OCI-LY7 (cell line): ENCODE data around the gene ACOXL.

ENCODE experiments used
- CTCF ChIP-seq: fragments of 200-600 bp; sonication (generic); conservative IDR thresholded peaks from 2 replicates; pipeline ENCODE4 v1.5.1; 2014; ENCODE audit warnings: mild to moderate bottlenecking, antibody characterized with exemption, low read length, moderate library complexity, mixed read lengths
- EZH2phosphoT487 ChIP-seq: fragments of 200-600 bp; sonication (generic); IDR thresholded peaks from 2 replicates; pipeline ENCODE4 v1.6.1; 2018; ENCODE audit warnings: low read depth, borderline replicate concordance, mild to moderate bottlenecking, mixed run types, antibody characterized with exemption, low read length, moderate library complexity, mixed read lengths

GRCh38 chr2:110874453-110875383 is 142.3 kb downstream of the ACOXL start:
- 0 out of 2 replicates have a peak, but pooled peaks have one; percentile 32 for TF ChIP-seq CTCF
- no peak for TF ChIP-seq EZH2phosphoT487
